Neural cell (in vitro differentiated cells): ENCODE measurements around the gene LRP5.

ENCODE experiments used
- EZH2 ChIP-seq: fragments of 200-600, 300-800 bp; shearing (Covaris generic), sonication (generic); IDR thresholded peaks from 2 replicates; pipeline ENCODE4 v1.6.1; 2014; ENCODE audit warnings: antibody characterized with exemption, low read length, borderline replicate concordance, mild to moderate bottlenecking; ENCODE audit not compliant: insufficient read depth, poor library complexity, severe bottlenecking
- MXI1 ChIP-seq: fragments of 450-650 bp; conservative IDR thresholded peaks from 2 replicates; pipeline ENCODE4 v1.6.1; 2014; ENCODE audit warnings: antibody characterized with exemption, mild to moderate bottlenecking; ENCODE audit not compliant: poor library complexity, severe bottlenecking
- RAD21 ChIP-seq: fragments of 450-650 bp; conservative IDR thresholded peaks from 2 replicates; pipeline ENCODE4 v1.6.1; 2014; ENCODE audit warnings: antibody characterized with exemption, mild to moderate bottlenecking, moderate library complexity
- TF ChIP-seq, protein P1 (sequence below): fragments of 450-650 bp; IDR thresholded peaks from 2 replicates; pipeline ENCODE4 v1.5.1; 2014; ENCODE audit warnings: antibody characterized with exemption, mild to moderate bottlenecking, moderate library complexity; ENCODE audit not compliant: poor library complexity, severe bottlenecking

DNA sequence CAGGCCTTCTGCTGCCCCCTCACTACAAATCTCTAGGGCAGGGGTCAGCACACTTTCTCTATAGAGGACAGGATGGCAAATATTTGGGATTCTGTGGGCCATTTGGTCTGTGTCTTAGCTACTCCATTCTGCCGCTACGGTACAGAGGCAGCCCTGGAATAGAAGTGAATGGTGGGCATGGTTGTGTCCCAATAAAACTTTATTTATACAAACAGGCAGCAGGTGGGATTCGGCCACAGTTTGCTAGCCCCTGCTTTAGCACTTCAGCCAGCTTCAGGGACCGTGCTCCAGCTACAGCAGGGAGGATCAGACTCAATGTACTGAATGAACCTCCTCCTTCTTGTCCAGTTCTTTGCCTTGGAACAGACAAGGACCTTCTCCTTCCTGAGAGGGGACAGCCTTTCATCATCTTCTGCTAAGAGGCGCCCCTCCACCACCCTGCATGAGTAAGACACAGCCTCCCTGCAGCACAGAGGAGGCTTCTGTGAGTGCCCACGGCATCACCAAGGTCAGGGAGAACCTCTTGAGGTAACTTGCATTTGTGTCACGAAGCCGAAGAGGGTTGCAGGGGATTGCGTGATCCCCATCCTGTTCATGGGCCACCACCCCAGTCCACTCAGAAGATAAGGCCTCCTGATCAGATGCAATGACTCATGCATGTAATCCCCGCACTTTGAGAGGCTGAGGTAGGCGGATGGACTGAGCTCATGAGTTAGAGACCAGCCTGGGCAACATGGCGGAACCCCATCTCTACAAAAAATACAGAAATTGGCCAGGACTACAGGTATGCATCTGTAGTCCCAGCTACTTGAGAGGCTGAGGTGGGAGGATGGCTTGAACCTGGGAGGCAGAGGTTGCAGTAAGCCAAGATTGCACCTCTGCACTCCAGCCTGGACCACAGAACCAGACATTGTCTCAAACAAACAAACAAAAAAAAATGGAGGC, 45.2 kb upstream of the LRP5 start:
- TF ChIP-seq, protein P1, sequence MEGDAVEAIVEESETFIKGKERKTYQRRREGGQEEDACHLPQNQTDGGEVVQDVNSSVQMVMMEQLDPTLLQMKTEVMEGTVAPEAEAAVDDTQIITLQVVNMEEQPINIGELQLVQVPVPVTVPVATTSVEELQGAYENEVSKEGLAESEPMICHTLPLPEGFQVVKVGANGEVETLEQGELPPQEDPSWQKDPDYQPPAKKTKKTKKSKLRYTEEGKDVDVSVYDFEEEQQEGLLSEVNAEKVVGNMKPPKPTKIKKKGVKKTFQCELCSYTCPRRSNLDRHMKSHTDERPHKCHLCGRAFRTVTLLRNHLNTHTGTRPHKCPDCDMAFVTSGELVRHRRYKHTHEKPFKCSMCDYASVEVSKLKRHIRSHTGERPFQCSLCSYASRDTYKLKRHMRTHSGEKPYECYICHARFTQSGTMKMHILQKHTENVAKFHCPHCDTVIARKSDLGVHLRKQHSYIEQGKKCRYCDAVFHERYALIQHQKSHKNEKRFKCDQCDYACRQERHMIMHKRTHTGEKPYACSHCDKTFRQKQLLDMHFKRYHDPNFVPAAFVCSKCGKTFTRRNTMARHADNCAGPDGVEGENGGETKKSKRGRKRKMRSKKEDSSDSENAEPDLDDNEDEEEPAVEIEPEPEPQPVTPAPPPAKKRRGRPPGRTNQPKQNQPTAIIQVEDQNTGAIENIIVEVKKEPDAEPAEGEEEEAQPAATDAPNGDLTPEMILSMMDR, result no peak
- TF ChIP-seq MXI1 (no peak), EZH2 (no peak), RAD21 (no peak)
